PC-3 (cell line): ENCODE data around the gene PRC1. TPM values are rescaled to one million over a fixed set of nuclear protein-coding genes. Genes with fewer than 3 reads are reported as not detected.
A peak's percentile ranks its signal among the peaks of the same experiment; 100 is the strongest.

Source experiments
- ATAC-seq: fragments of 200-7000 bp; cut with Tn5 transposase; 2 replicates; pipeline ENCODE4 v1.9.1; 2020; ENCODE audit warnings: mild to moderate bottlenecking, moderate library complexity
- BruUV-seq: library from RNA; stranded (reverse); fragments of 400-500 nt; replicated peaks from 2 replicates; lab custom pipeline; 2021; lab: Mats Ljungman, UMichigan
- CTCF ChIA-PET: fragments of 300-600 bp; sonication (Branson Sonifier 250); formaldehyde crosslinking; loops from one replicate; lab custom pipeline; 2022; ENCODE audit warnings: antibody characterized with exemption; lab: Charles Lee
- POLR2A ChIA-PET: fragments of 300-600 bp; sonication (Branson Sonifier 250); formaldehyde crosslinking; loops from one replicate; lab custom pipeline; 2022; ENCODE audit warnings: antibody characterized with exemption; ENCODE audit not compliant: unreplicated experiment; lab: Charles Lee
- DNase-seq: peaks from one replicate; pipeline ENCODE4 v3.0.0-alpha.2; 2015
- H2AFZ ChIP-seq: fragments of 300-600 bp; sonication (generic); 2 replicates; pipeline ENCODE4 v1.6.0; 2016; ENCODE audit warnings: antibody characterized with exemption, low read length
- H3F3A ChIP-seq: fragments of 300-600 bp; sonication (generic); one replicate; pipeline ENCODE4 v1.6.0; 2017; ENCODE audit warnings: antibody characterized with exemption, low read length, control low read depth, mild to moderate bottlenecking; ENCODE audit not compliant: unreplicated experiment
- H3K27ac ChIP-seq: fragments of 300-600 bp; sonication (generic); 2 replicates; pipeline ENCODE4 v1.5.1; 2016; ENCODE audit warnings: mild to moderate bottlenecking, low read length
- H3K27me3 ChIP-seq: fragments of 300-600 bp; sonication (generic); 2 replicates; pipeline ENCODE4 v1.6.1; 2016; ENCODE audit warnings: low read length, mixed read lengths
- H3K36me3 ChIP-seq: fragments of 300-600 bp; sonication (generic); 2 replicates; pipeline ENCODE4 v1.6.1; 2016; ENCODE audit warnings: low read depth, mixed run types, low read length, mixed read lengths
- H3K4me1 ChIP-seq: fragments of 300-600 bp; sonication (generic); 2 replicates; pipeline ENCODE4 v1.5.1; 2016; ENCODE audit warnings: low read length; ENCODE audit not compliant: insufficient read depth
- H3K4me2 ChIP-seq: fragments of 300-600 bp; sonication (generic); 2 replicates; pipeline ENCODE4 v1.6.0; 2016; ENCODE audit warnings: low read length
- H3K4me3 ChIP-seq: fragments of 300-600 bp; sonication (generic); 2 replicates; pipeline ENCODE4 v1.5.1; 2016; ENCODE audit warnings: mild to moderate bottlenecking, low read length, mixed read lengths
- H3K79me2 ChIP-seq: fragments of 300-600 bp; sonication (generic); 2 replicates; pipeline ENCODE4 v1.6.1; 2017; ENCODE audit warnings: low read length, mixed read lengths
- H3K9ac ChIP-seq: fragments of 300-600 bp; sonication (generic); 2 replicates; pipeline ENCODE4 v1.6.0; 2016; ENCODE audit warnings: mild to moderate bottlenecking, low read length
- H3K9me2 ChIP-seq: fragments of 300-600 bp; sonication (generic); replicated peaks from 2 replicates; pipeline ENCODE4 v1.6.1; 2016; ENCODE audit warnings: mixed run types, low read length, mixed read lengths
- H3K9me3 ChIP-seq: fragments of 300-600 bp; sonication (generic); 2 replicates; pipeline ENCODE4 v1.6.1; 2016; ENCODE audit warnings: low read length, mixed read lengths
- H4K20me1 ChIP-seq: fragments of 300-600 bp; sonication (generic); 2 replicates; pipeline ENCODE4 v1.6.1; 2016; ENCODE audit warnings: low read length, mixed read lengths
- CTCF ChIP-seq: fragments of 300-600 bp; sonication (generic); conservative IDR thresholded peaks from 2 replicates; pipeline ENCODE4 v1.5.1; 2017; ENCODE audit warnings: antibody characterized with exemption, low read depth, mild to moderate bottlenecking, low read length
- EZH2 ChIP-seq: fragments of 300-600 bp; sonication (generic); IDR thresholded peaks from one replicate; pipeline ENCODE4 v1.6.1; 2017; ENCODE audit warnings: antibody characterized with exemption, mild to moderate bottlenecking, low read length; ENCODE audit not compliant: unreplicated experiment
- EZH2phosphoT487 ChIP-seq: fragments of 300-600 bp; sonication (generic); IDR thresholded peaks from 2 replicates; pipeline ENCODE4 v1.6.1; 2018; ENCODE audit warnings: mild to moderate bottlenecking, antibody characterized with exemption, low read length, borderline replicate concordance
- intact Hi-C: fragments of 100-400 bp; cut with micrococcal nuclease; formaldehyde crosslinking; loops from 2 replicates; pipeline ENCODE4 v1.9.0; 2023
- total RNA-seq: library from RNA; depleted of rRNA; stranded (reverse); fragments of >200 nt; gene quantifications from 2 replicates; pipeline ENCODE4 v1.2.3, GENCODE V29; 2014

PRC1 gene
- total RNA-seq, 1 experiment from 2014 or later = 236 TPM

GRCh38 chr15:90959028-90959595, 35.2 kb downstream of the PRC1 start:
- H3K27me3 ChIP-seq = no peaks in the 10 kb centered on the region
- ChIA-PET POLR2A (no interaction called here), CTCF (no interaction called here)
- no peak overlapping the region for H2AFZ ChIP-seq
- H3K4me2 ChIP-seq = no peak overlapping the region
- DNase-seq (no peak), ATAC-seq (no peak)
- no peaks in the 10 kb centered on the region for H3K9me3 ChIP-seq
- no peak for TF ChIP-seq CTCF
- TF ChIP-seq EZH2phosphoT487 = no peak
- H3K79me2 ChIP-seq = peaks cover 10% of the 10 kb centered on the region
- H3K27ac ChIP-seq = no peak overlapping the region
- BruUV-seq = no TSS peak
- no peaks in the 10 kb centered on the region for H3K9me2 ChIP-seq
- H4K20me1 ChIP-seq = no peaks in the 10 kb centered on the region
- H3K4me3 ChIP-seq = no peak overlapping the region
- intact Hi-C loops = loop anchor here (5.0 kb wide), 2 partner anchors 33 to 63 kb away; partner anchors contain the start of genes PRC1 and VPS33B
- peaks cover 19% of the 10 kb centered on the region for H3K4me1 ChIP-seq
- H3K9ac ChIP-seq = no peak overlapping the region
- no peaks in the 10 kb centered on the region for H3F3A ChIP-seq
- H3K36me3 ChIP-seq = peaks cover 7% of the 10 kb centered on the region; the same call in 1 of the 2 replicates

- no peaks in the 10 kb centered on the region for H4K20me1 ChIP-seq
- H2AFZ ChIP-seq = peak overlapping the region; percentile 67; the same call in 1 of the 2 replicates
- peak overlapping the region; percentile 77; the same call in 1 of the 2 replicates for H3K4me3 ChIP-seq
- H3K27ac ChIP-seq = no peak overlapping the region
- H3K9me2 ChIP-seq = no peaks in the 10 kb centered on the region
- peaks cover 10% of the 10 kb centered on the region for H3K79me2 ChIP-seq
- H3K4me1 ChIP-seq = peaks cover 19% of the 10 kb centered on the region
- no peaks in the 10 kb centered on the region for H3F3A ChIP-seq
- peak overlapping the region; percentile 82 for H3K4me2 ChIP-seq
- BruUV-seq = no TSS peak
- H3K27me3 ChIP-seq = no peaks in the 10 kb centered on the region
- intact Hi-C loops = loop anchor here (2.0 to 5.0 kb wide), 3 partner anchors 35 to 75 kb away; partner anchors contain the start of genes PRC1 and VPS33B
- DNase-seq (no peak), ATAC-seq (no peak)
- no peak overlapping the region for H3K9ac ChIP-seq
- TF ChIP-seq EZH2 (no peak), CTCF (no peak), EZH2phosphoT487 (no peak)
- CTCF ChIA-PET = interaction anchor here (0.6 to 1.8 kb wide), 4 partner anchors 23 to 1639 kb away, joined by 3 to 10 read pairs (median 6); partner anchors contain the start of genes HDDC3 and UNC45A
- H3K36me3 ChIP-seq = peaks cover 2% of the 10 kb centered on the region; the same call in 1 of the 2 replicates
- POLR2A ChIA-PET = interaction anchor here (0.7 to 0.9 kb wide), 2 partner anchors 64 to 169 kb away, joined by 3 to 6 read pairs; no protein-coding TSS in a partner anchor
- no peaks in the 10 kb centered on the region for H3K9me3 ChIP-seq
Measured at GRCh38 chr15:90957791-90958190, 36.5 kb downstream of the PRC1 start.
